NCI-H524 treated with DMSO at 0.1 percent for 48 hours (cell line): ENCODE measurements around the gene PRKG1.
"Not testable (repeated sequence)": the region's sequence is repeated elsewhere in the genome, so short reads cannot be mapped to it uniquely, and the experiment has no call there.

Experiments used
- DNase-seq: peaks from one replicate; lab custom pipeline; 2025; lab: John Stamatoyannopoulos, UW

PRKG1 gene

GRCh38 chr10:51321980-51322379 lies 247.7 kb downstream of the PRKG1 start:
- no peak for DNase-seq

- no peak for DNase-seq
These were observed 251.4 kb downstream of the PRKG1 start for GRCh38 chr10:51325649-51326048.

GRCh38 chr10:51326174-51326573 lies 251.9 kb downstream of the PRKG1 start:
- no peak for DNase-seq

- DNase-seq, result no peak
These were observed 253.1 kb downstream of the PRKG1 start for GRCh38 chr10:51327432-51327831.

- no peak for DNase-seq
These were observed 266.1 kb downstream of the PRKG1 start for GRCh38 chr10:51340366-51340765.

GRCh38 chr10:51340845-51341610 lies 266.7 kb downstream of the PRKG1 start:
- DNase-seq, result no peak

- not testable (repeated sequence) for DNase-seq
These were observed 267.5 kb downstream of the PRKG1 start for GRCh38 chr10:51341745-51342144.

GRCh38 chr10:51342381-51342780 lies 268.1 kb downstream of the PRKG1 start:
- DNase-seq, result no peak

GRCh38 chr10:51343391-51343790 lies 269.1 kb downstream of the PRKG1 start:
- no peak for DNase-seq

GRCh38 chr10:51344371-51344770 lies 270.1 kb downstream of the PRKG1 start:
- DNase-seq, result no peak

- no peak for DNase-seq
These were observed 274.3 kb downstream of the PRKG1 start for GRCh38 chr10:51348622-51349021.

- DNase-seq, result no peak
These were observed 282.9 kb downstream of the PRKG1 start for GRCh38 chr10:51357170-51357569.

- no peak for DNase-seq
These were observed 283.9 kb downstream of the PRKG1 start for GRCh38 chr10:51358227-51358626.

- DNase-seq, result no peak
These were observed 289.1 kb downstream of the PRKG1 start for GRCh38 chr10:51363415-51363814.

GRCh38 chr10:51364674-51365073 lies 290.4 kb downstream of the PRKG1 start:
- no peak for DNase-seq

- no peak for DNase-seq
These were observed 291.8 kb downstream of the PRKG1 start for GRCh38 chr10:51366044-51366443.

- DNase-seq, result no peak
These were observed 292.8 kb downstream of the PRKG1 start for GRCh38 chr10:51367127-51367526.

GRCh38 chr10:51367694-51368093 lies 293.4 kb downstream of the PRKG1 start:
- no peak for DNase-seq

- no peak for DNase-seq
These were observed 294.7 kb downstream of the PRKG1 start for GRCh38 chr10:51368943-51369342.

GRCh38 chr10:51369903-51370302 lies 295.6 kb downstream of the PRKG1 start:
- no peak for DNase-seq

- no peak for DNase-seq
These were observed 297.5 kb downstream of the PRKG1 start for GRCh38 chr10:51371743-51372142.

GRCh38 chr10:51375790-51376189 lies 301.5 kb downstream of the PRKG1 start:
- DNase-seq, result no peak

- DNase-seq, result no peak
These were observed 303.0 kb downstream of the PRKG1 start for GRCh38 chr10:51377070-51377931.
